HUES48 (cell line): ENCODE results near the gene NR3C1.
"Not testable (repeated sequence)": the region's sequence is repeated elsewhere in the genome, so short reads cannot be mapped to it uniquely, and the experiment has no call there.

Experiments used
- H3K27ac ChIP-seq: one replicate; pipeline ENCODE4 v1.7.0; 2013; ENCODE audit warnings: low read depth, low read length, inconsistent platforms
- H3K27me3 ChIP-seq: 2 replicates; pipeline ENCODE4 v1.6.1; 2013; ENCODE audit warnings: mild to moderate bottlenecking, low read length; ENCODE audit not compliant: control insufficient read depth, insufficient read depth
- H3K36me3 ChIP-seq: 2 replicates; pipeline ENCODE4 v1.6.1; 2013; ENCODE audit warnings: low read length; ENCODE audit not compliant: control insufficient read depth, insufficient read depth
- H3K4me1 ChIP-seq: 2 replicates; pipeline ENCODE4 v1.6.1; 2013; ENCODE audit warnings: mild to moderate bottlenecking, low read length; ENCODE audit not compliant: control insufficient read depth, insufficient read depth
- H3K4me3 ChIP-seq: 2 replicates; pipeline ENCODE4 v1.5.1; 2013; ENCODE audit warnings: mild to moderate bottlenecking, low read depth, low read length
- H3K9ac ChIP-seq: 2 replicates; pipeline ENCODE4 v1.6.1; 2013; ENCODE audit warnings: mild to moderate bottlenecking, low read depth, low read length, moderate library complexity
- H3K9me3 ChIP-seq: 2 replicates; pipeline ENCODE4 v1.6.1; 2013; ENCODE audit warnings: low read length; ENCODE audit not compliant: control insufficient read depth, insufficient read depth

NR3C1 gene

DNA sequence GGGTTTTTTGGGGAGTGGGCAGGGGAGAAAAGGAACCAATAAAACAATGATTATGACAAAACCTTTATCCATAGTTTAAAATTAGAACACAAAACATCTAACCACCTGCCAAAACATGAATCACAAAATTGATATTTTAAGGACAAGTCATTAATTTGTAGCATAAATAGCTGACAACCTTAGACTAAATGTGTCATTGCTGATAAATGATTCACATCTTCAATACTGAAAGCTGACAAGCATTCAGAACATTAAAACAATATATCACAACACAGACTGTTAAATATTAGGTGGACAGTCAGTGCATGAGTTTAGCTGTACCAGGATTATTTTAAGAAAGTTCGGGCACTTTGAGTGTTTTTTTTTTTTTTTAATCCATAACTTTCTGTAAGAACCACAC lies 71.5 kb downstream of the NR3C1 start:
- H3K27me3 ChIP-seq: no peaks in the 10 kb centered on the region
- no peaks in the 10 kb centered on the region for H3K36me3 ChIP-seq
- H3K27ac ChIP-seq: no peak overlapping the region
- H3K9ac ChIP-seq: no peak overlapping the region
- no peak overlapping the region for H3K4me3 ChIP-seq
- H3K4me1 ChIP-seq: no peaks in the 10 kb centered on the region
- peaks cover 5% of the 10 kb centered on the region for H3K9me3 ChIP-seq

DNA sequence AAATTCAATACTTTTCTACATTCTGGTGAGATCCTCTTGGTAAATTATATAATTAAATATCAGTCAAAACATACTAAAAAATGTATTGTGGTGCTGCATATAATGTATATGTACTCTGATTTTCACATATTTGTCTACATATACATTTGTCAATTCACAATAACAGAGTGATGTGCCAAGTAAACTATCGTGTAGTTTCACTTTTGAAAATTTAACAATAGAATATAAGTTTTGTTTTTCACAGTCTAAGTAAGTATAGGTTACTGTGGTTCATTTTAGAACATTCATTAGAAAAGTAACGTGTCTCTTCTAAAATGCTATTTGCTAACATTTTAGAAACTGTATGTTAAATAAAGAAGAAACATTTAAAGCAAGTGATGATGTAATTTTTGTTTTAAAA lies 73.6 kb downstream of the NR3C1 start:
- no peak overlapping the region for H3K9ac ChIP-seq
- H3K27me3 ChIP-seq: no peaks in the 10 kb centered on the region
- no peaks in the 10 kb centered on the region for H3K4me1 ChIP-seq
- H3K9me3 ChIP-seq: peaks cover 5% of the 10 kb centered on the region
- no peak overlapping the region for H3K27ac ChIP-seq
- no peak overlapping the region for H3K4me3 ChIP-seq
- no peaks in the 10 kb centered on the region for H3K36me3 ChIP-seq

DNA sequence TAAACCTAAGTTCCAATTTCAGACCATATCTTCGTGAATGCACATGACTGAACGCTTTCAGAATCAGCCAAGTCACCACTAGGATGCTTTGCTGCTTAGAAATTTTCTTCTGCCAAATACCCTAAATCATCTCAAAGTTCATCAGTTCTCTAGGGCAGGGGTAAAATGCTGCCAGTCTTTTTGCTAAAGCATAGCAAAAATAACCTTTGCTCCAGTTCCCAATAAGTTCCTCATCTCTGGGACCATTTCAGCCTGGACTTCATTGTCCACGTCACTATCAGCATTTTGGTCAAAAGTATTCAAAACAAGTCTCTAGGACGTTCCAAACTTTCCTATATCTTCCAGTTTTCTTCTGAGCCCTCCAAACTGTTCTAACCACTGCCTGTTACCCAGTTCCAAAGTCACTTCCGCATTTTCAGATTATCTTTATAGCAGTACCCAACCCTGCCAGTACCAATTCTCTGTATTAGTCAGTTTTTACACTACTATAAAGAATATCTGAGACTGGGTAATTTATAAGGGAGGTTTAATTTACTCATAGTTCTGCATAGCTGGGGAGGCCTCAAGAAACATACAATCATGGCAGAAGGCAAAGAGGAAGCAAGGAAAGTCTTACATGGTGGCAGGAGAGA lies 74.8 kb downstream of the NR3C1 start:
- Histone ChIP-seq H3K4me3 (no peak overlapping the region), H3K27me3 (no peaks in the 10 kb centered on the region), H3K9ac (no peak overlapping the region), H3K27ac (no peak overlapping the region), H3K36me3 (no peaks in the 10 kb centered on the region), H3K9me3 (peaks cover 5% of the 10 kb centered on the region), H3K4me1 (no peaks in the 10 kb centered on the region)

DNA sequence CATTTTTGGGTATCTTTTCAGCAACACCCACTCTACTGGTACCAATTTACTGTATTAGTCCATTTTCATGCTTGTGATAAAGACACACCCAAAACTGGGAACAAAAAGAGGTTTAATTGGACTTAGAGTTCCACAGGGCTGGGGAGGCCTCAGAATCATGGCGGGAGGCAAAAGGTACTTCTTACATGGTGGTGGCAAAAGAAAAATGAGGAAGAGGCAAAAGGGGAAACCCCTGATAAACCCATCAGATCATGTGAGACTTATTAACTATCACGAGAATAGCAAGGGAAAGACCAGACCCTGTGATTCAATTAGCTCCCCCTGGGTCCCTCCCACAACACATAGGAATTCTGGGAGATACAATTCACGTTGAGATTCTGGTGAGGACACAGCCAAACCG lies 78.4 kb downstream of the NR3C1 start:
- H3K27me3 ChIP-seq, H3K9me3 ChIP-seq, H3K4me1 ChIP-seq, H3K4me3 ChIP-seq, H3K9ac ChIP-seq, H3K27ac ChIP-seq, H3K36me3 ChIP-seq: not testable (repeated sequence)

DNA sequence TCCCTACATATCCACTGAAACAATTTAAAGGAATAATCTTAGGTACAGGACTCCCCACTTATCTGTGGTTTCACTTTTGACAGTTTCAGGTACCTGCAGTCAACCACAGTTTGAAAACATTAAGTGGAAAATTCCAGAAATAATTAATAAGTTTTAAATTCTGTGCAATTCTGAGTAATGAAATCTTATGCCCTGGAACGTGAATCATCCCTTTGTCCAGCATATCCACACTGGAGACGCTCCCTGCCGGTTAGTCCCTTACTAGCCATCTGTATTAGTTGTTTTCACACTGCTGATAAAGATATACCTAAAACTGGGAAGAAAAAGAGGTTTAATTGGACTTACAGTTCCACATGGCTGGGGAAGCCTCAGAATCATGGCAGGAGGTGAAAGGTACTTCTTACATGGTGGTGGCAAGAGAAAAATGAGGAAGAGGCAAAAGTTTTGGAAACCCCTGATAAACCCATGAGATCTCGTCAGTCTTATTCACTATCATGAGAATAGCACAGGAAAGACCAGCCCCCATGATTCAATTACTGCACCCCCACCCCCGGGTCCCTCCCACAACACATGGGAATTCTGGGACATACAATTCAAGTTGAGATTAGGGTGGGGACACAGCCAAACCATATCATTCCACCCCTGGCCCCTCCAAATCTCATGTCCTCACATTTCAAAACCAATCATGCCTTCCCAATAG lies 80.4 kb downstream of the NR3C1 start:
- H3K9me3 ChIP-seq, H3K4me1 ChIP-seq, H3K27me3 ChIP-seq, H3K9ac ChIP-seq, H3K4me3 ChIP-seq, H3K36me3 ChIP-seq, H3K27ac ChIP-seq: not testable (repeated sequence)

DNA sequence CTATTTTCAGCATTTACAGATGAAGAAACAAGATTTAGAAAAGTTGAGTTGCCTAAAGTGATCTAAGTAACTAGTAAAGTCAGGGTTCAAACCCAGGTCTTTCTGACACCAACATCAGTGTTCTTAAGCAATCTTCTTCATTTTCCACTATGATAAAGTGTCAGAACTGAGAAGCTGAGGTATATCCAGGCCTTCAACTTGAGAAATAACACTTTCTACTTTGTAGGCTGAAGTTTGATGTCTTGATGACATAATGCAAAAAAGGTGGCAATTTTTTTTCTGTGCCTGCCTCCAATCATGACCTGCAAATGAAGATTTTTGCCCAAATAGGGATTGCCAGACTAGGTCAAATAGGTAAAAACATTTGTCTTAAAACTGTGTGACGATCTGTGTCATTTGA lies 81.3 kb downstream of the NR3C1 start:
- no peak overlapping the region for H3K27ac ChIP-seq
- no peaks in the 10 kb centered on the region for H3K4me1 ChIP-seq
- H3K27me3 ChIP-seq: no peaks in the 10 kb centered on the region
- no peaks in the 10 kb centered on the region for H3K9me3 ChIP-seq
- no peak overlapping the region for H3K4me3 ChIP-seq
- H3K36me3 ChIP-seq: no peaks in the 10 kb centered on the region
- no peak overlapping the region for H3K9ac ChIP-seq

DNA sequence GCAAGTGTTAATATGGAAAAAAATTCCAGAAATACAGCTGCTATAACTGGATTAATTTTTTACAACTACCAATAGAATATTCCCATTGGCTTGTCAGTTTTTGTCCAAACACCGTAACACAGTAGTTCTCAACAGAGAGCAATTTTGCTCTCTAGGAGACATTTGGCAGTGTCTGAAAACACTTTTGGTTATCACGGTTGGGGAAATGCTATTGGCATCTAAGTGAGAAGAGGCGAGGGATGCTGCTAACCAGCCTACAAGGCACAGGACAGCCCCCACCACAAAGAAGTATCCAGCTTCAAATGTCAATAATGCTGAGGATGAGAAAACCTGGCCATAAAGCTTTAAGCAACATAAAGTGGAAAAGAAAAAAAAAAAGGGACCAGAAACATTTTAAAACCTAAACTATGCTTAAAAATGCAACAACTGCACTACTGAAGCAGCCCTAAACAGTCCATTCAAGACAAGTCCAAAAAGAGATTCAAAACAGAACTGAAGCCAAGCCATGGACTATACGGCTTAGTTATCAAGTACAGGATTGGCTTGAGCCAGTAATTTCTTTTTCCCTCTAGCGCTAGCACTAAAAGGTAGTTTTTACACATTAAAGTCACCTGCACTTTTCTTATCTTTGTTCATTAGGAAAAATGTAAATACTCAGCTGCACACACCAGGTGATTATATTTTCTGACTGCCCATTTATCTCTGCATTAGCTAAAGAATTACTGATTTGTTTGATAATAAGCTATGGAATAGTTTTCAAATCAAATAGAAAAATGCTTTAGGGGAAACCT lies 83.9 kb downstream of the NR3C1 start:
- no peaks in the 10 kb centered on the region for H3K27me3 ChIP-seq
- no peak overlapping the region for H3K4me3 ChIP-seq
- no peak overlapping the region for H3K9ac ChIP-seq
- no peak overlapping the region for H3K27ac ChIP-seq
- no peaks in the 10 kb centered on the region for H3K4me1 ChIP-seq
- H3K36me3 ChIP-seq: no peaks in the 10 kb centered on the region
- no peaks in the 10 kb centered on the region for H3K9me3 ChIP-seq

DNA sequence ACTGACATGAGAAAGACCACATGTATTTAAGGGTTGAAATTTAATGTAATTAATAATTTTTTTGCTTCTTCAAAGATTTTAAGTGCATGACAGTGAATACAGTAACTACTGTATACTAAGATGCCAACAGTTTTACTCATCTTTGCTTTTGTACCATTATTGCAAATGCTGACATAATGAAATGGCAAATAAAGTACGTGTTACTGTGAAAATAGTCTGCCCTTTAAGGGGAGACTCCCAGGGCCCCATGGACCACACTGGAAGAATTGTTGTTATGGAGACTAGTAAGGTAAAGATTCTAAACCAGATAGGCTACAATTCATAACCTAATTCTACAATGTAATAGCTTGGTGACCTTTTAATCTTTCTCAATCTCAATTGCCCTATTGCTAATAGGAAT lies 84.7 kb downstream of the NR3C1 start:
- no peaks in the 10 kb centered on the region for H3K9me3 ChIP-seq
- no peaks in the 10 kb centered on the region for H3K36me3 ChIP-seq
- no peaks in the 10 kb centered on the region for H3K27me3 ChIP-seq
- no peaks in the 10 kb centered on the region for H3K4me1 ChIP-seq
- H3K9ac ChIP-seq: no peak overlapping the region
- H3K4me3 ChIP-seq: no peak overlapping the region
- no peak overlapping the region for H3K27ac ChIP-seq

DNA sequence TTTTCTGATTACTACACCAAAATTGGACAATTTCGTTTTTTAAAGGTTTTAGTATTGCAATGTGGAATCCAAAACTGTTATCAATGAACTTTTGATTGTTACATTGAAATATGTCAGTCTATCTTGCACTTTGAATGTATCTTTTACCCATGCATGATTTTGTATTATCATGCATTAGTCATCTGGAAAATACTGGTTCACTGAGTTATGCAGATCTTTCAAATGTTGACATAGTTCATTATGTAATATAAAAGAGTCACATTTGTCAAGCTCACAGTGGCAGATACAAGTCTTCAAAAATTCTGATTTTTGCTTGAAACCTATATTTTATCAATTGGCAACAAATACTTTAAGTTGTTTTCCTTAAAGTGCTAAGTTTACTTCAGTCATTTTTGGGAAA lies 85.2 kb downstream of the NR3C1 start:
- Histone ChIP-seq H3K4me3 (no peak overlapping the region), H3K9me3 (no peaks in the 10 kb centered on the region), H3K4me1 (no peaks in the 10 kb centered on the region), H3K27me3 (no peaks in the 10 kb centered on the region), H3K9ac (no peak overlapping the region), H3K27ac (no peak overlapping the region), H3K36me3 (no peaks in the 10 kb centered on the region)

DNA sequence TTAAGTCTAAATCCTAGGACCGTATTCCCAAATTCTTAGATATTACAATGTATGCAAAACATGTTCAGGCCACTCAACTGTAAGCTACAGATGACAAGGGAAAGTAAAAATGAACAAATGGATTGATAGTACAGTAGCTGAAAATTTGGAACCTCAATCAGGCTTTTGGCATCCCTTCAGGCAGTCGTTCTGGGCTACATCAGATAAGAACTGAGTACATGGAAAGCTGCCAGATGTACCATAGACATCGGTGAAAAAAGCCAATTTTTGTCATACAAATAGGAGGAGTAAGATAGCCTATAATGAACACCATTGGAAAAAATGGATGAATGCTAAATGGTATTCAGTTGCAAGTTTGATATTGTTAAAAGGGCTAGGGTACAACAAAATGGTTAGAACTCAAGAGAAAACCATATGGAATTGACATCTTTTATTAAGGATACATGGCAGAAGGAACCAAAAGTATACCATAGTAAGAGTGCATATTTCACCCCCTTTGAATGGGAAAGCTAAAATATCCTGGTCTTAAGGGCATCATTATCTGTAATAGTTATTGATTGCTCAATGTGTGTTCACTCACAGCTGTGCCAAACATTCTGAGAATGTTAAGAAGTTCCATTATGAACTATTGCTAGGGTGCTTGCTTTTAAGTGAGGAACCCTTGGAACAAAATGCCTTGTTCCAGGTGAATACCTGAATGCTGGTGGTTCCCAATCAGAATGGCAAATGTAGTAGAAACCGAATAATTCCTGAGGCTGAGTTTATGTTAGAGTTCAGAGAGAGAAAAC lies 86.4 kb downstream of the NR3C1 start:
- H3K27ac ChIP-seq: no peak overlapping the region
- H3K36me3 ChIP-seq: no peaks in the 10 kb centered on the region
- no peaks in the 10 kb centered on the region for H3K27me3 ChIP-seq
- no peak overlapping the region for H3K9ac ChIP-seq
- H3K4me1 ChIP-seq: no peaks in the 10 kb centered on the region
- no peaks in the 10 kb centered on the region for H3K9me3 ChIP-seq
- no peak overlapping the region for H3K4me3 ChIP-seq

DNA sequence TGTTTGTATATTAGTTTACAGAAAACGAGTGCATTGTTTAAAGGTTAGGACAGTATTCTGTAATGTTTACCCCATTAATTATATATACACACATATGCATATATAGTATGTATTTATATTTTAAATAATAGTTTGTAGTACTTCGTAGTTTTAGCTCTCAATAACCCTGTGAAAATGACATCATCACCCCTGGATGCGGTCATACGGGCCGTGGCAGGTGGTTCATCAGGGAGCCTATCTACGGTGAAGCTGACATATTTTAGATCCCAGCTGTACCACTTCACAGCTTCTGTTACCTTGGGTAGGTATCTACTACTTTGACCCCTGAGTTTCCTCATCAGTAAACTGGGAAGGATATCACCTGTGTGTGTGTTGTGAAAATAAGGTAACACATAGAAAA lies 87.1 kb downstream of the NR3C1 start:
- H3K36me3 ChIP-seq: no peaks in the 10 kb centered on the region
- no peak overlapping the region for H3K27ac ChIP-seq
- no peaks in the 10 kb centered on the region for H3K9me3 ChIP-seq
- H3K27me3 ChIP-seq: no peaks in the 10 kb centered on the region
- no peak overlapping the region for H3K9ac ChIP-seq
- H3K4me3 ChIP-seq: no peak overlapping the region
- H3K4me1 ChIP-seq: no peaks in the 10 kb centered on the region
